Type B pancreatic cell (in vitro differentiated cells): ENCODE results near the gene ADCYAP1R1. TPM values are rescaled to one million over a fixed set of nuclear protein-coding genes. Genes with fewer than 3 reads are reported as not detected.
"Not testable (repeated sequence)": the region's sequence is repeated elsewhere in the genome, so short reads cannot be mapped to it uniquely, and the experiment has no call there.

Source experiments
- DNase-seq: peaks from one replicate; pipeline ENCODE4 v3.0.0; 2021; ENCODE audit warnings: mixed read lengths; ENCODE audit not compliant: unreplicated experiment; ENCODE audit errors: extremely low spot score
- H3K27ac Mint-ChIP-seq: 2 replicates; pipeline ENCODE4 v1.8.0; 2021; ENCODE audit warnings: mild to moderate bottlenecking, mixed read lengths
- H3K27me3 Mint-ChIP-seq: 2 replicates; pipeline ENCODE4 v1.8.0; 2021; ENCODE audit warnings: mixed read lengths
- H3K36me3 Mint-ChIP-seq: 2 replicates; pipeline ENCODE4 v1.8.0; 2021; ENCODE audit warnings: mixed read lengths
- H3K4me1 Mint-ChIP-seq: one replicate; pipeline ENCODE4 v1.8.0; 2021; ENCODE audit warnings: mixed read lengths; ENCODE audit not compliant: unreplicated experiment
- H3K4me3 Mint-ChIP-seq: 2 replicates; pipeline ENCODE4 v1.8.0; 2021; ENCODE audit warnings: mild to moderate bottlenecking, mixed read lengths
- H3K9me3 Mint-ChIP-seq: 2 replicates; pipeline ENCODE4 v1.8.0; 2021; ENCODE audit warnings: mixed read lengths
- total RNA-seq: library from RNA; stranded (reverse); gene quantifications from 2 replicates; pipeline ENCODE4 v1.2.1, GENCODE V29; 2021; ENCODE audit warnings: low replicate concordance
- TF ChIP-seq, protein P1 (sequence below): fragments of 200-600 bp; sonication (generic); conservative IDR thresholded peaks from 2 replicates; pipeline ENCODE4 v1.5.0; 2021; ENCODE audit warnings: antibody characterized with exemption, mild to moderate bottlenecking

Gene ADCYAP1R1
- total RNA-seq, 1 donor from 2014 or later = 2.8 TPM

DNA sequence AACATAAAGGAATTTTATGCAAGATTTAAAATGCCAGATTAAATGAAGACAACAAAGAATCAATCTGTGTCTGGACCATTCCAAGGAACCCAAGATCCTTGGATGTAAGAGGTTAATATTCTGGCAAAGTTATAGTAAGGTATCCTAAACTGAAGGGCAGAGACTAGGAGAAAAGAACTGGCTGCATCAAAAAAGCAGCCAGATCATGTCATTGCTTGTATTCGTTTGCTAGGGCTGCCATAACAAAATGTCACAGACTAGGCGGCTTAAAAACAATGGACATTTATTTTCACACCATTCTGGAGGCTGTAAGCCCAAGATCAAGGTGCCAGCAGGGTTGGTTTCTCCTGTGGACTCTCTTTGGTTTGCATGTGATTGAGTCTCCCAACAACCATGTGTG, 99.7 kb downstream of the ADCYAP1R1 start:
- Mint-ChIP-seq H3K4me3 (no peak overlapping the region), H3K36me3 (no peaks in the 10 kb centered on the region), H3K4me1 (no peaks in the 10 kb centered on the region), H3K9me3 (no peaks in the 10 kb centered on the region), H3K27me3 (peaks cover 17% of the 10 kb centered on the region), H3K27ac (no peak overlapping the region)
- no peak for DNase-seq
- TF ChIP-seq, protein P1, sequence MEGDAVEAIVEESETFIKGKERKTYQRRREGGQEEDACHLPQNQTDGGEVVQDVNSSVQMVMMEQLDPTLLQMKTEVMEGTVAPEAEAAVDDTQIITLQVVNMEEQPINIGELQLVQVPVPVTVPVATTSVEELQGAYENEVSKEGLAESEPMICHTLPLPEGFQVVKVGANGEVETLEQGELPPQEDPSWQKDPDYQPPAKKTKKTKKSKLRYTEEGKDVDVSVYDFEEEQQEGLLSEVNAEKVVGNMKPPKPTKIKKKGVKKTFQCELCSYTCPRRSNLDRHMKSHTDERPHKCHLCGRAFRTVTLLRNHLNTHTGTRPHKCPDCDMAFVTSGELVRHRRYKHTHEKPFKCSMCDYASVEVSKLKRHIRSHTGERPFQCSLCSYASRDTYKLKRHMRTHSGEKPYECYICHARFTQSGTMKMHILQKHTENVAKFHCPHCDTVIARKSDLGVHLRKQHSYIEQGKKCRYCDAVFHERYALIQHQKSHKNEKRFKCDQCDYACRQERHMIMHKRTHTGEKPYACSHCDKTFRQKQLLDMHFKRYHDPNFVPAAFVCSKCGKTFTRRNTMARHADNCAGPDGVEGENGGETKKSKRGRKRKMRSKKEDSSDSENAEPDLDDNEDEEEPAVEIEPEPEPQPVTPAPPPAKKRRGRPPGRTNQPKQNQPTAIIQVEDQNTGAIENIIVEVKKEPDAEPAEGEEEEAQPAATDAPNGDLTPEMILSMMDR = no peak

GRCh38 chr7:31153318-31153717, 101.2 kb downstream of the ADCYAP1R1 start:
- not testable (repeated sequence) for H3K4me1 Mint-ChIP-seq, H3K9me3 Mint-ChIP-seq, H3K27me3 Mint-ChIP-seq, H3K4me3 Mint-ChIP-seq, DNase-seq, H3K36me3 Mint-ChIP-seq, H3K27ac Mint-ChIP-seq

DNA sequence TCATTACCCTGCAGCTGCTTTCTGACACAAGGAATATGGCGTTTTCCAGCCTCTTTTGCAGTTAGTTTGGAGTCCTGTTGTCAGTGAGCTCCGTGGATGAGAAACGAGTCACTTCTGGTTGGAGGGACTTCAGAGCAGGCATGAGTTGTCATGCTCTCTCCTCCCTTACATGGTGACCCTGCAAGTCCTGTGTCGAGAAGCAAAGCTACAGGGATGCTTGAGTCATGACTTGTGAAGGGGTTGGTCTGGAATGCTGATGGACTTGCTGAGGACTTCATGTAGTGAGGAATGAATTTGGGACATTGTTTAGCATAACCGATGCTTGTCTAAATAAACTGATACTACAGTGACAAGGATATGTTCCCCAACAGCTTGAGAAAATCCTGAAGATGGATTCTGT, 108.8 kb downstream of the ADCYAP1R1 start:
- TF ChIP-seq, protein P1 = no peak
- Mint-ChIP-seq H3K27ac (no peak overlapping the region), H3K4me1 (no peaks in the 10 kb centered on the region), H3K36me3 (no peaks in the 10 kb centered on the region), H3K27me3 (peaks cover 19% of the 10 kb centered on the region), H3K9me3 (no peaks in the 10 kb centered on the region), H3K4me3 (no peak overlapping the region)
- no peak for DNase-seq

Other genes starting within 250 kb of the ADCYAP1R1 start
- 1.7 and 6.0 TPM in 2 replicates for gene AQP1, start 140.5 kb upstream of the ADCYAP1R1 start, total RNA-seq
- gene GHRHR, start 88.4 kb upstream of the ADCYAP1R1 start, total RNA-seq = not detected in 2 replicates